ENCODE measurements around the gene LSM14A.
"Not testable (repeated sequence)": the region's sequence is repeated elsewhere in the genome, so short reads cannot be mapped to it uniquely, and the experiment has no call there.

The LSM14A gene

DNA sequence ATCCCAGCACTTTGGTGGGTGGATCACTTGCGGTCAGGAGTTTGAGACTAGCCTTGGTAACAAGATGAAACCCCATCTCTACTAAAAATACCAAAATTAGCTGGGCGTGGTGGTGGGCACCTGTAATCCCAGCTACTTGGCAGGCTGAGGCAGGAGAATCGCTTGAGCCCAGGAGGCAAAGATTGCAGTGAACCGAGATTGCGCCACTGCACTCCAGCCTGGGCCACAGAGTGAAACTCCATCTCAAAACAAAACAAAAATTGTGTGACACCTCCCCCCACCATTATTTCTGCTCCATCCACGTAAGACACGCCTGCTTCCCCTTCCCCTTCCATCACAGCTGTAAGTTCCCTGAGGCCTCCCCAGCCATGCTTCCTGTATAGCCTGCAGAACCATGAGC lies 13.3 kb upstream of the LSM14A start:
- not testable (repeated sequence) for DNase-seq (ENCODE audit: low read depth)

DNA sequence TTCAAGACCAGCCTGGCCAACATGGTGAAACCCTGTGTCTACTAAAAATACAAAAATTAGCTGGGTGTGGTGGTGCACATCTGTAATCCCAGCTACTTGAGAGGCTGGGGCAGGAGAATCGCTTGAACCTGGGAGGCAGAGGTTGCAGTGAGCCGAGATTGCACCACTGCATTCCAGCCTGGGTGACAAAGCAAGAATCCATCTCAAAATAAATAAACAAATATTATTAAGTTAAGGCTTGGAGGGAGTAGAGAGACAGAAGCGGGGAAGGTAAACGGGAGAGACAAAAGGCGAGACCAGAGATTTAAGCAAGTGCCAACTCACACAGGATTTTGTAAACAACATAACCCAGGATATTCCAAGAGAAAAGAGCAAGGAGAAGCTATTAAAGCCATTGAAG lies 12.8 kb upstream of the LSM14A start:
- not testable (repeated sequence) for DNase-seq (ENCODE audit: low read depth)

DNA sequence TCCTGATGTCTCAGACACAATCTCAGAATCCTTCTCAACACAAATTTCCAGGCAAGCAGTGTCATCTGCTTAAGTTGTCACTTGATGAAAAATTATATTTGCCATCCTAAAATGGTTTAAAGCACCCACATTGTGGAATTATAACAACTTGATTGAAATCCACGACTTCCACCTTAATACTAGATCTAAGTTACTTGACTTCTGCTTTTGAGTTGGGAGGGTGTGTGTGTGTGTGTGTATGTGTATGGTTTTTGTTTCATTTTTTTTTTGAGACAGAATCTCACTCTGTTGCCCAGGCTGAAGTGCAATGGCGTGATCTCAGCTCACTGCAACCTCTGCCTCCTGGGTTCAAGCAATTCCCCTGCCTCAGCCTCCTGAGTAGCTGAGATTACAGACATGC lies 10.4 kb upstream of the LSM14A start:
- DNase-seq (ENCODE audit: low read depth) = not testable (repeated sequence)

DNA sequence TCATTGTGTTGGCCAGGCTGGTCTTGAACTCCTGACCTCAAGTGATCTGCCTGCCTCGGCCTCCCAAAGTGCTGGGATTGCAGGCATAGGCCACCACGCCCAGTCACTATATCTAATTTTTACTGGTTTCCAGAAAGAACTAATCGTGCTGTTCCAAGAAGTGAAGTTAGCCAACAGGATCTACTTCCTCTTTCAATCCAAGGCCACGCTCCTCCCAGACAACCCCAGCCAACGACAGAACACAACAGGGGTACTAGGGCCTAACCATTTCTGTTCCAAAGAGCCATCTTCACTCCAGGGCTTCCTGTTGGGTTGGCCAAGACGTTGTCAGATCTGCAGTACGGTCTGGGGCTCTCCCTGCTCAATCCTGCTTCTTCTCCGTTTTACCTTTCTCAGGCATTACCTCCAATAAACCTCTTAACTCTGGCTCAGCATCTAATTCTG lies 7.0 kb upstream of the LSM14A start:
- no peak for DNase-seq (ENCODE audit: low read depth)

DNA sequence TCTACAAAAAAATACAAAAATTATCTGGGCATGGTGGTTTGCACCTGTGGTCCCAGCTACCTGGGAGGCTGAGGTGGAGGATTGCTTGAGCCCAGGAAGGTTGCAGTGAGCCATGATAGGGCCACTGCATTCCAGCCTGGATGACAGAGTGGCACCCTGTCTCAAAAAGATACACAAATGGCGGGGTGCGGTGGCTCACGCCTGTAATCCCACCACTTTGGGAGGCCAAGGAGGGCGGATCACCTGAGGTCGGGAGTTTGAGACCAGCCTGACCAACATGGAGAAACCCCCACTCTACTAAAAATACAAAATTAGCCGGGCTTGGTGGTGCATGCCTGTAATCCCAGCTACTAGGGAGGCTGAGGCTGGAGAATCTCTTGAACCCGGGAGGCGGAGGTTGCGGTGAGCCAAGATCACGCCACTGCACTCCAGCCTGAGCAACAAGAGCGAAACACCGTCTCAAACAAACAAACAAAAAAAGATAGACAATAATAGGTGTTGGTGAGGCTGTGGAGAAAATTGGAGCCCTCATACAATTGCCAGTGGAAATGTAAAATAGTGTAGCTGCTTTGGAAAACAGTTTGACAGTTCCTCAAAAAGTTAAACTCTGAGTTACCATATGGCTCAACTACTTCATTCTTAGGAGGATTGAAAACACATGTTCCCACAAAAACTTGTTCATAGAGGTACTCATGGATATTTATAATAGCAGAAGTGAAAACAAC lies 2.7 kb upstream of the LSM14A start:
- not testable (repeated sequence) for DNase-seq (ENCODE audit: low read depth)

GRCh38 chr19:34171539-34171876 lies 796 bp upstream of the LSM14A start:
- DNase-seq (ENCODE audit: low read depth) = peak; percentile 2

DNA sequence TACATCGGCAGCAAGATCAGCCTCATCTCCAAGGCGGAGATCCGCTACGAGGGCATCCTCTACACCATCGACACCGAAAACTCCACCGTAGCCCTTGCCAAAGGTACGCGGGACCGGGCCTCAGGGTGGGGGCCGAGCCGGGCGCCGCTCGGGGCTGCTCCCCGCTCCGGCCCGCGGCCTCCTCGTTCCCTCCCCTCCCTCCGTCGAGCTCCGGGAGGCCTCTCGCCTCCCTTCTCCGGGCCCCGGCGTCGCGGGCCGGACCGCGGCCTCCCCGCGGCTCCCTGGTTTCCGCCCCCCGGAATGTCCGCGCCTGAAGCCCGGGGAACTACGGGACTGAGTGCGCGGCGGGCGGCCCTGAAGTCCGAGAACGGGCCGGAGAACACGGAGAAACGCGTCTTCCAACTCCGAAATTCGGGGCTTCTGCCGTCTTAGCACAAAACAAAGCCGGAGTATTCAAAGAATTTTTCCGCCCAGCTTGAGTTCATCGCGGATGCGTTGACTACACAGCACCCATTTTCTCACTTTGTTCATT lies 423 bp downstream of the LSM14A start:
- peak; percentile 18 for DNase-seq (ENCODE audit: low read depth)

GRCh38 chr19:34173193-34173956 lies 1.1 kb downstream of the LSM14A start:
- no peak for DNase-seq (ENCODE audit: low read depth)

DNA sequence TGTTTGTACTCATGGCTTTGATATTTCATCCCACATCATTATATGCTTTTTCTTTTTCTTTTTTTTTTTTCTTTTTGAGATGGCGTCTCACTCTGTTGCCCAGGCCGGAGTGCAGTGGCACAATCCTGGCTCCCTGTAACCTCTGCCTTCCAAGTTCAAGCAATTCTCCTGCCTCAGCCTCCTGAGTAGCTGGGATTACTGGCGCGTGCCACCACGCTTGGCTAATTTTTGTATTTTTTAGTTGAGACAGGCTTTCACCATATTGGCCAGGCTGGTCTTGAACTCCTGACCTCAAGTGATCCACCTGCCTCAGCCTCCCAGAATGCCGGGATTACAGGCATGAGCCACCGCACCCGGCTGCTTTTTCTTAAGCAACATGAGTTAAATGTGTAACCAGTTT lies 2.9 kb downstream of the LSM14A start:
- DNase-seq (ENCODE audit: low read depth) = not testable (repeated sequence)

- DNase-seq (ENCODE audit: low read depth) = no peak
Measured at GRCh38 chr19:34176581-34176980, 4.3 kb downstream of the LSM14A start.

- DNase-seq (ENCODE audit: low read depth) = no peak
Measured at GRCh38 chr19:34178274-34178610, 5.9 kb downstream of the LSM14A start.

DNA sequence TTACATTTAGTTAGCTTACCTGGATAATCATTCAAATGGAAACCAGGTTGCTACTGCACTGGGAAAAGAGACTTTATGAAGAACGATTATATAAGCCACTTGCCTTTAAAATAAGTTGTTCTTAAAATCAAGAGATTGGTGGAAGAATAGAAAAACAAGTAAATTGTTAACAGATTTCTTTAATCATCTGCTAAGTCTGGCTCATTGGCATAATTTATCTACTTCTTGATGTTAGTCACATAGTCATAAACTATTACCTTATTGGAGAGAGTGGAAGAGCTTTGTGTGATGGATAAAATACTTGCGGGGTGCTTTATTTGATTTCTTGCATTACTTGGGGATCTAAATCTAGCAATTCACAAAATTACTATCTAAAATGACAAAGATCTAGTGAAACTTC lies 6.8 kb downstream of the LSM14A start:
- no peak for DNase-seq (ENCODE audit: low read depth)

GRCh38 chr19:34180273-34180672 lies 8.0 kb downstream of the LSM14A start:
- no peak for DNase-seq (ENCODE audit: low read depth)

DNA sequence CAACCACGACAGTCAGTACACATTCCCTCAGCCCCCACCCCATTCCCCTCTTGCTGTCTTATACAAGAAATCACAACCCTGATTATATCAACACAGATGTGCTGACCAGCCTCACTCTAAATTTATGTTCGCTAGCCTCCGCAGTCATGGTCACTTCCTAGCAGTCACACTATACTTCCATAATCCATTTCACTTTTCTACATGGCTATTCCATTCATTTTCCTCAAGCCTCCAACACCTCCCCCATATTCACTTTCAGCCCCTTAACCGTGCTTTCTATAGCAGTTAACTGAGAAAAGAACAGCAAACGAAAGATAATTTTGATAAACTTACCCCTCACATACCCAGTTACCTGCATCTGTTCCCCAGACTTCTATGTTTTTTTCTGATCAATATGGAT lies 8.4 kb downstream of the LSM14A start:
- no peak for DNase-seq (ENCODE audit: low read depth)

GRCh38 chr19:34181111-34181864 lies 9.0 kb downstream of the LSM14A start:
- DNase-seq (ENCODE audit: low read depth) = no peak

GRCh38 chr19:34182125-34182524 lies 9.8 kb downstream of the LSM14A start:
- DNase-seq (ENCODE audit: low read depth) = no peak

DNA sequence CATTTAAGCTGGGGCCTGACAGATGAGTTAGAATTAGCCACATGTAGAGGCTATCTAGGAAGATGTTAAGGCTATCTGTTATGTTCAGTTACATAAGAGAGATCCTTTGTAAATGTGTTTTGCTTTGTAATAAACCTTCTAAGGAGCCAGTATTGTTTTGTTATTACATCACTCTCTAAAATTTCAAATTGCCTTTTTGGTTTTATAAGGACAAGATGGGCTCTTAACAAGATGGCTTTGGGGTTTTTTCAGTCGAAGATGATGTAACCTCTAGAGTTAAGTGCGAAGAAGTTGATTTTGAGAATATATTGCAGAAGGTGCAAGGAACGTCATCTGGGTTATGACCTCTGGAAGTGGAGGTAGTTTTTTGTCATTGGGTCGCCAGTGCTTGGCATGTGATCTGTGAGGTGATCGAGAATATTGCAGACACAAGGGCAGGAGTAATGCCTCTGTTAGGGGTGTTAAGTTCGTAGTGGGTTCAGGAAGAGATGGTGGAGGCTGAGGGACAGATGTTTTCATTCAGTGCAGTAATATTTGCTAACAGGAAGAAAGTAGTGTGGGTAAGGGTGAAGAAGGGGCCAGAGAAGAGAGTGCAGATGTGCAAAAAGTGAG lies 12.7 kb downstream of the LSM14A start:
- no peak for DNase-seq (ENCODE audit: low read depth)

- DNase-seq (ENCODE audit: low read depth) = no peak
Measured at GRCh38 chr19:34186205-34186604, 13.9 kb downstream of the LSM14A start.

- no peak for DNase-seq (ENCODE audit: low read depth)
Measured at GRCh38 chr19:34187011-34187410, 14.7 kb downstream of the LSM14A start.

DNA sequence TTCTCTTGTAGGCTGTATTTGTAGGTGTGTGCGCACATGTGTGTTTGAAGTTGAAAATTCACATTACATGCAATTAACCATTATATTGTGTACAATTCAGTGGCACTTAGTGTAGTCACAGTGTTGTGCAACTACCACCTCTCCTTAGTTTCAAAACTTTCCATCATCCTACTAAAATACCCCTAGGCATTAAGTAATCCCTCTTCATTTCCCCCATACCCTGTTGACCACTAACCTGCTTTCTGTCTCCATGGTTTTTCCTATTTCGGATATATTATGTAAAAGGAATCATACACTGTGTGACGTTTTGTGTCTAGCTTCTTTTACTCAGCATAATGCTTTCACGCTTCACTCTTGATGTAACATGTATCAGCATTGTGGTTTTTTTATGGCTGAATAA lies 16.1 kb downstream of the LSM14A start:
- no peak for DNase-seq (ENCODE audit: low read depth)

DNA sequence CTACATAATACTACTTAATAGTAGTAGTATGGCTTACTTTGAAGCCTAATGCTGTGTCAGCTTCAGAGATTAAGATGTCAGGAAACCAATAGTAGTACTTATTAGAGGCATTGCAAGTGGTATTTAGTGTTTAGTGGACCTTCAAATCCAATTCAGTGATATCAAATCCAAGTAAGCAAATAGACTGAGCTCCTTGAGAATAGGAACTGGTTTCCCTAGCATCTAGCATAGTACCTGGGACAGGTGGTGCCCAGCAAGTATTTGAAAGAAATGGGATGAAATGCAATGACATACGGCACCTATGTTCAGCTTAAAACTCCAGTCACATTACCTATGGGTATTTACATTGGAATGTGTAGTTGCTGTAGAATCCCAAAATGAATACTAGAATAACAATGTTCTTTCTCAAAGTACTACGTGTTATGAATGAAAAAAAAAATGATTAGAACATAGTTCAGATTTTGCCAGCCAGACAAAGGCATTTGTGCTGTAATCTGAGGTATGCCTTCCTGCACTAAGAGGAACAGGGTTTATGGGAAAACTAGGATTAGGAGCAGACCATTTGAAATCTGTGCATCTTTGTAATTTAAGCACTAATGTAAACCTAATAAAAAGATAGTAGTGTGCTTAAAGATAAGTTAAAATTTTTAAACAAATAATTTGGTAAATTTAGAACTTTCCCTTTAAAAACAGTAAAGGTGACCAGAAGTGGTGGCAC lies 17.1 kb downstream of the LSM14A start:
- no peak for DNase-seq (ENCODE audit: low read depth)

Measured in activated T-helper 1 cell treated with Interleukin-2 at 50 U/mL for 16 hours (primary cell).